ENCODE results near the gene EDIL3.

EDIL3 gene, protein sequence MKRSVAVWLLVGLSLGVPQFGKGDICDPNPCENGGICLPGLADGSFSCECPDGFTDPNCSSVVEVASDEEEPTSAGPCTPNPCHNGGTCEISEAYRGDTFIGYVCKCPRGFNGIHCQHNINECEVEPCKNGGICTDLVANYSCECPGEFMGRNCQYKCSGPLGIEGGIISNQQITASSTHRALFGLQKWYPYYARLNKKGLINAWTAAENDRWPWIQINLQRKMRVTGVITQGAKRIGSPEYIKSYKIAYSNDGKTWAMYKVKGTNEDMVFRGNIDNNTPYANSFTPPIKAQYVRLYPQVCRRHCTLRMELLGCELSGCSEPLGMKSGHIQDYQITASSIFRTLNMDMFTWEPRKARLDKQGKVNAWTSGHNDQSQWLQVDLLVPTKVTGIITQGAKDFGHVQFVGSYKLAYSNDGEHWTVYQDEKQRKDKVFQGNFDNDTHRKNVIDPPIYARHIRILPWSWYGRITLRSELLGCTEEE

DNA sequence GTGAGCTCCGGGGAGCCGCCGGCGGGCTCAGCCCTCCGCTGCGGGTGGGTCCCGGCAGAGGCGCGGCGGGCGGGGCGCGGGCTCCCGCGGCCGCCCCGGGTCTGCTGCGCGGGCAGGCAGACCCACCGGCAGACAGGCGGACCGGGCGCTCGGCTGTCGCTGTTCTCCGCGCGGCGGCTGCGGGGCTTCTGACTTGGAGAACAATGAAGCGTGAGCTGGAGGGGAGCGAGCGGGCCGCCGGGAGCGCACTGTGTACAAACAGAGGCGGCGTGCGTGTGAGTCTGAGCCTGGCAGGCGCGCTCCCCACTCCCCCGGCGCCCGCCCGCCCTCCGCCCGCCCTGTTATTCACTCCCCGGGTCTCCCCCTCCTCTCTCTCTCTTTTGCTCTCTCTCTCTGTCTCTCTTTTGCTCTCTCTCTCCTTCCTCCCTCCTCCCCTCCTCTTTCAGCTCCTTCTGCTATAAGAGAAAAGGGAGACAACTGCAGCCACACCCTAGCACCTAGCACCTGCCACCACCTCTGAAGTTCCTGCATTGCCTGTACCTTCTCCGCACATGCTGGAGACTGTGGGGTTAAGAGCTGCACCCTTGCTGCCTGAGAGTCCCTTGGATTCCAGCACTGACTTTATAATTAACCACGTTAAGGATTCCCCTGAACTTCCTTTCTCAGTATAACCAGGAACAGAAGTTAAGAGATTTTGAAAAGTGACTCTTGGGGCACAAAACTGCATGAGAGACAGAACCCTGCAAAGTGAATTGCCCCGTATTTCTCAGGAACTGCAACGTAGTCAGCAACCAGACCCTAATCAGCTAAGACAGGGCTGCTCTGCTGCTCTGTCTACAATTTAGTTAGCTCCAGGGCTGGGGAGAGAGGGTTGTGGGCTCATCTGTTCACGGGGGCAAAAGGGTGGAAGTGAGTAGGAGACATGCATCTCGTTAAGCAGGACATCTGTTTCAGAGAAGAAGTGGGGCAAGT is at the start of gene EDIL3:
Gene EDIL3 (minus strand): TSS at position 277 of the 972 bp plus-strand sequence. CDS start 506 bp downstream, outside the sequence.
- DNase-seq: no peak

DNA sequence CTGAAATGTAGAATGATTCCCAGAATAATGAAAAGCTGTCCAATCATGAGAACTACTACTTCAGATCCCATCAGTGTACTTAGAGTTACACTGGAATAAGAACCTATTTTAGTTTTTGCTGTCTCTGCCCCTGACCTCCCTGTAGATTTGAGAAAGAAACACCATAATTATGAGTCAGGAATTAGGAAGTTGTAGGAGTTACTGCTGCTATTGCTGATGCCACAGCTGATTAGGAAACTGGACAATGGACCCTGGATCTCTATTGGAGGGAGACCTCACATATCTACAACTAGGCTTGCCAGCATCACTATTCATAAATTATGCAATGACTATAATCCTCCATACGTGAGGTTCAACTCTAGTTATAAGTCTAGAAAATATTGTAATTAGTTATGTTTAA is 48.8 kb upstream of the EDIL3 start:
- no peak for DNase-seq

DNA sequence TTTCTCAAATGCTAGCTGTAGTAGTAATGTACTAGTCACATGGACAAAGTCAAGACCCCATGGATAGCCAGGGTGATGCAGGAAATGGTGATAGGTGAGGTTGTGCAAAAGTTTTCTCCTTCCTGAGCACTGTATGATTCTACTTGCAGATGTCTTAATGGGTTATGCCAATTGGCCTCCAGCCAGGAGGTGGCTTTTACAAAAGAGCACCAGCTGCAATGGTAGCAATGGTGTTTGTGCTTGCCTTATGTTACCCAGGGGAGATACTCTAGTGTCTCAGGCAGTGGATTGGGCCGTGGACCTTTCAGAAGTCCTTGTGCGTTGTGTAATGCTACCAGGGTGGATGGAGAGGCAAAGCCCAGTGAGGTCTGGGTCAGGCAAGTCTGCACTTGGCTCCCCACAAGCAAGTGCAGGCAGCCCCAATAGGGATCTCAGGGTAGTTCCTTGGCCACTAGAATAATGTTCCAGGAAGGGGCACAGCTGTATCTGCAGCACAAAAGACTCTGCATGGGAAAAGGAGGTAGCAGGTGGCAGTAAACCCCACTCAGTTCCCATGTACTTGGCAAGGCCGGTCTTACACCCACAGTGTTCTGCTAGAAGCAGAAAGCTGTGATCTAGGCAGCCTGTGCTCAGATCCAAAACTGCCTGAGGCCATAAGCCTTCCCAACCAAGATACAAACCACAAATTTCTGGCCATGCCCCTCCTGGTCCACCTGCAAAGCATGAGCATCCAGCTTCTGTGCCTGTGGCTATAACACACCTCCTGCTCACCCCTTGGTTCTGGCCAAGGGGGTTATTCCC is 46.4 kb upstream of the EDIL3 start:
- no peak for DNase-seq

DNA sequence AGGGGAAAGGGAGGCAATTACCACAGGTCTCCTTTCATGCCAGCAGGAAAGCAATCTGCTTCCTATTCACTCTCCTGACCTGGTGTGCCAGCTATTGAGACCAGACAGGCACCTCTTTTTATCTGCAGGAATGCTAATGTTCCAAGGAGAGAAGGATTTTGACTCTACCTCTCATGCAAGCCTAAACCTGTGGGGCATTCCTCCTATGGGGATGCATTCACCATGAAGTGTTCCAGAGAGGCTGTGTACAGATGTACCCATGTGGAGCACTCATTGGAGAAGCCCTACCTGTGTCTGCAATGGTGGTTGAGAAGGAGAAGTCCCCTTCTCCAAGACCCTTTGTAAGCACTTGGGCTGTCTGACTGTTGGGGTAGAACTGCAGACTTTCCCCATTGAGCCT is 45.4 kb upstream of the EDIL3 start:
- DNase-seq: no peak

DNA sequence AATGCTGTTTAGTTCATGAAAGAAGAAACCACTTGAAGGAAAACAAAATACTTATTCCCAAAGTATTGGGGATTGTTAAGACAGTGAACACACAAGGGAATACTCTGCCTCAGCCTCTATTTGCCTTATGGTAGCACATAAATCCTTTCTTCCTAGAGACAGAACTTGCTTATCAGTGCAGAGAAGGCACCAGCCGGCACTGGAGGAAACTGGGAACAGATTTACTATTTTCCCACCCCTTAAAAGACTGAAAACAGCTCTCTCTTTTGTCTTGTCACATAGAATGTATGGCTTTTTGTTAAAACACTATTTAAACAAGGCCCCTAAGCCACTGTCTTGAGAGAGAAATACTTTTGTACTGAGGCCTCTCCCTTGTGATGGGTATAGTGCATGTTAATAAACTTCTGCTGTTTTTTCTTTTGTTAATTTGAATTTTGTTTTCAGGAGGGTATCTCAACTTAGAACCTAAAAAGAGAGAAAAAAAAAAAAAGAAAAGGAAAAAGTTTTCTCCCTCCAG is 40.7 kb upstream of the EDIL3 start:
- DNase-seq: no peak

DNA sequence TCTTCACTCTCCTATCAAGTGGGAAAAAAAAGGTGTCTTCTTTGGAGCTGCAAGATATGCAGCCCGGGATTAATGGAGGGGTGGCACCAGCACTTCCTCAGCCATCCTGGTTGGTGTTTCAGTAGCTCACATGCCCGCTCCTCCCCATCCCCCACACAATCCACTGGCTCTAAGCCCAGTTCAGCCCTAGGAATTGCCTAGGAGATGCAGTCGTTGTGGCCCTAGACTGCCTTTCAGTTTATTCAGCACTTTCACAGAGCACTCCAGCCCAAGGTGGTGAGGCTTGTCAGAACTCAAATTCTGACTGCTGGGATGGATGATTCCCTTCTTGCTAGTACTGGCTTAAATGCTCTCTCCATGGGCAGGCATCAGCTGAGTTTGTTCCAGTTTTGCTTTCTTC is 35.1 kb upstream of the EDIL3 start:
- no peak for DNase-seq

DNA sequence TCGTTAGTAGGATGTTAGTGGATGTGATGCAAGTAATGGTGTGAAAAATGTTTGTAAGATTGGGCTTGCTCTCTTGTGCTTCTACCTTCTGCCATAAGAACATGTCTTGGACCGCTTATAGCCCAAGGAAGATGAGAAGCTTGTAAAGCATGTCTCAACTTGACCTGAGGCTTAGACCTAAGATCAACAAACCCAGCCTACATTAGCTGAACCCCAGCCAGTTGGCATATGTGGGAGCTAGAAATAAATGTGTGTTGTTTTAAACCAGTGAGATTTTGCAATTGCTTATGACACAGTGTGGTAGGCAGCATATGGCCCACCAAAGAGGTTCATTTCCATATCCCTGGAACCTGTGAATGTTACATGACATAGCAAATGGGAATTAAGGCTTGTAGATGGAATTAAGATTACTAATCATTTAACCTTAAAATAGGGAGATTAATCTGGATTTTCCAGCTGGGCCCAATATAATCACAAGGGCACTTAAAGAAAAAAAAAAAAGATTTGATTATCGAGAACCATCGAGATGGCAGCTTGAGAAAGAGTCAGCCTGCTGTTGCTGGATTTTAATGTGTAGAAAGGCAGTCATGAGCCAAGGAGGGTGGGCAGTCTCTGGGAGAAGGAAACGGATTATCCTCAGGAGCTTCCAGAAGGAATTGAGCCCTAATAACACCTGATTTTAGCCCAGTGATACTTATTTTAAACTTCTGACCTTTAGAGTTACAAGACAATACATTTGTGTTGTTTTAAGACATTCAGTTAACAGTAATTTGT is 27.3 kb upstream of the EDIL3 start:
- no peak for DNase-seq

DNA sequence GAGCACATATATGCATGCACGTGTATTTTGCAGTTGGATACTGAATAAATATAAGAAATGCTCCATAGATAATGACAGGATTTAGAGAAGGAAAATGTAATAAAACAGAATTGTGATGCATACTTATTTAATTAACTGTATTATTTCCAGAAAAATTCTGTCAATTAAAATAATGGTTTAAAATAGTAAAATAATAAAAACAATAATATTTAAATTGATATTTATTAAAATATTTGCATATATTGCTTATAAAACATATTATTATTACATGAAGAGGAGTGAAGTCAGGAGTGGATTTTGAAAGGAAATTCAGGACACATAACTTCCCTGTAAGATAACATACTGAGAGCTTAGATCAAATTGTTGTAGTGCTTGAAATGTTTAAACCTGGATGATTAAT is 21.4 kb upstream of the EDIL3 start:
- no peak for DNase-seq

GRCh38 chr5:84403773-84404172 is 19.1 kb upstream of the EDIL3 start:
- no peak for DNase-seq

- DNase-seq: no peak
These were observed 12.7 kb upstream of the EDIL3 start for GRCh38 chr5:84397385-84397784.

GRCh38 chr5:84393969-84394368 is 9.3 kb upstream of the EDIL3 start:
- DNase-seq: no peak

GRCh38 chr5:84392836-84393235 is 8.2 kb upstream of the EDIL3 start:
- no peak for DNase-seq

DNA sequence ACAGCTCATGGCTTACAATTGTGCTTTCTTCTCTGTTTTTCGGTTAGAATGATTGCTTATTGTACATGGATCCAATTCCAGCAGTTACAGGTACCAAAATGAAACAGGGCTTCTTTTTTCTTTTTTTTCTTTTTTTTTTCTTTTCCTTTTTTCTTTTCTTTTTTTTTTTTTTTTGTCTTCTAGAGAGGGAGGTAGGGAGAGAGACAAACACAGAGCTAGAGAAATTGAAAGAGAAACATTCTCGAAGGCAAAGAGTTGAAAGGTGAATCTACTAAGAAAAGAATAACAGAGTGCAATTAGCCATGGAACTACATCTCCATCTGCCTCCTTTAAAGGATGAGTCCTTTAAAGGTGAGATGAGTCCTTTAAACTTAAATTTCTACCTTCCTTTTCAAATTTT is 1.0 kb upstream of the EDIL3 start:
- DNase-seq: no peak

DNA sequence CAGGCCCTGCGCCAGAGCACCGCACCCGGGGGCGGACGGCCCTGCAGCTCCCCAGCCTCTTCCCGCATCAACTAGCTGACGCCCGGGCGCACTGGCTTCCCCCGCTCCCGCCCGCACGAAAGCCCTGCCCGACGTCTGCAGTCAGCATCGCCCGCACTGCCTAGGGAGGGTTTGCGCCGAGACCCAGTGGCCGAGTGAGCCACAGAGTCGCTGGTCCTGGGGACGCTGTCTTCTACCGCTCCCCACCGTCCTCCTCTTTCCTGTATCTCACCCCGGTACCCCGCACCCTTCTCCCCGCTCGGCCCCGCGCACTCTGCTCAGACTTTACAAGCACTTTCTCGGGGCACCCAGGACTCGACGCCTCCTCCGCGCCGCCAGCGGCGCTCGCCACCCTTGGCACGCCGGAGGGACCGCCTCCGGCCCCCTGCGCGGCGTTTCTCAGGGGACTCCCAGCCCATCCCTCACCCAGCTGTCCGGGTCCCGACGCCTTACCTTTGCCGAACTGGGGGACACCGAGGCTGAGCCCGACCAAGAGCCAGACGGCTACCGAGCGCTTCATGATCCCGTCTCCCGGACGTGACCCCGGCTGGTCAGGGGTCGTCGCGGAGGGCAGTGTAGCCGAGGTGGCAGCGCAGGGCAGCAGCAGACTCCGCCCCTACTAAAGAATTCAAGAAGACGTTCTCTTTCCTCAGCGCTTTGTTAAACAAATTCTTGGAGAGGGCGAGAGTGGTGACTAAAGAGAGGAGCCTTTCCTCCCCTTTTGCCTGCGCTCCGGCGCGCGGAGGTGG is 670 bp downstream of the EDIL3 start:
- no peak for DNase-seq

DNA sequence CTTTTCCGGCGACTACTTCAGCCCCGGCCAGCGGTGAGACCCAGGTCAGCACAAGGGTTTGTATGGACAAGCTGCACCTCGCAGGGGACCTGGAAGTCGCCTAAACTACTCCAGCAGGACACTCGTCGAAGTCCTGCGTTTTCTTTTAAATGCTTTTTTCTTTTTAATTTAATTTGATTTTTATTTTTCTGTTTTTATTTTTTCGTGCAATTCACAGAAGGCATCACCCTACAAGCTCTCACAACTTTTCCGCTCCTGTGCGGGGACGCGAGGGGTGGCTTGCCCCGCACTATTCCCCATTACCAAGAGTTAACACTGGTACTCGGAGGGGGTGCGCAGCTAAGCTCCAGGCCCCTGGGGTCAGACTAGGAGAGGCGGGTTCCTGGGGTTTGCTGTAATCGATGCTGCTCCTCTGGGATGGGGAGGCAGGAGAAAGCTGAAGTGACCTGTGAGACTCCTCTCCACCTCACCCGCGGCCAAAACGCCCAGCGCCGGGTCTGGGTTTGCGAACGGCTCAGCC is 1.3 kb downstream of the EDIL3 start:
- DNase-seq: no peak

DNA sequence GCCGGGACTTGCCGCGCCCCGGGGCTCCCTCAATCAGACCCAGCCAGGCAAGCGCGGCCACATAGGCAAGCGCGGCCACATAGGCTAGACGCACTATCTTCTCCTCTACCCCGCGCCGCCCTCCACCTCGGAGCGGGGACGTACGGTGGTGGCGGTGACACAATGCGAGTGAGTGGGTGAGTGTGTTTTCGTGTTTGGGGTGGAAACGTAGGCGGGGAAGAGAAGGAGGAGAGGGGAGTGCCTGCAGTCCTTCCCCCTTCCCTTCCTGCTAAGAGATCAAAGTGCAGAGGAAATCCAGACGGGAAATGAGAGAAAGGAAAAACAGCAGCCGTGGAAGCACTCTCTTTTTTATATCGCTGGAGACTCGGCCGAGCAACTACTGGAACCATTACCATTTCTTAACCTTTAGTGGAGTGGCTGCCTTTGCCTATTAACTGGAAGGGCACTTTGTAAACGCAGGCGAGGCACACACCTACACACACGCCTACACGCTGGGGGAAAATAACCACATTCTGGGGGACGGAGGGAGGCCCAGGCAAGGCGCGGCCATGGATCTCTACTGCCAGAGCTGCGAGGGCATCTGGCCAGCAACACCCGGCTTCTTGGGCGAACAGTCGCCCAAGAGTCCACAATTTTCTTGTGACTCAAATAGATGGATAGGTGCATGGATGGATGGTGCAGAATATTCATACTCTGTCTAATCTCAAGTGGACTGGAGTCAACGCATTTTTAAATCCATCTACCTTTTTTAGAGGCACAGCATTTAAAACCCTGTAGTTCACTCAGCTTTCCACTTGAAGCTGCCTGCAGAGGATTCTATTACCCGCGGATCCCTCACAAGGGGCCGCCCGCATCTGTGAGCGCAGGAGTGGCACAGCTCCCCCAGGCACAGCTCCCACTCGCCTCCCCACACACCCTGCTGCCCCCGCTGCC is 2.1 kb downstream of the EDIL3 start:
- no peak for DNase-seq

DNA sequence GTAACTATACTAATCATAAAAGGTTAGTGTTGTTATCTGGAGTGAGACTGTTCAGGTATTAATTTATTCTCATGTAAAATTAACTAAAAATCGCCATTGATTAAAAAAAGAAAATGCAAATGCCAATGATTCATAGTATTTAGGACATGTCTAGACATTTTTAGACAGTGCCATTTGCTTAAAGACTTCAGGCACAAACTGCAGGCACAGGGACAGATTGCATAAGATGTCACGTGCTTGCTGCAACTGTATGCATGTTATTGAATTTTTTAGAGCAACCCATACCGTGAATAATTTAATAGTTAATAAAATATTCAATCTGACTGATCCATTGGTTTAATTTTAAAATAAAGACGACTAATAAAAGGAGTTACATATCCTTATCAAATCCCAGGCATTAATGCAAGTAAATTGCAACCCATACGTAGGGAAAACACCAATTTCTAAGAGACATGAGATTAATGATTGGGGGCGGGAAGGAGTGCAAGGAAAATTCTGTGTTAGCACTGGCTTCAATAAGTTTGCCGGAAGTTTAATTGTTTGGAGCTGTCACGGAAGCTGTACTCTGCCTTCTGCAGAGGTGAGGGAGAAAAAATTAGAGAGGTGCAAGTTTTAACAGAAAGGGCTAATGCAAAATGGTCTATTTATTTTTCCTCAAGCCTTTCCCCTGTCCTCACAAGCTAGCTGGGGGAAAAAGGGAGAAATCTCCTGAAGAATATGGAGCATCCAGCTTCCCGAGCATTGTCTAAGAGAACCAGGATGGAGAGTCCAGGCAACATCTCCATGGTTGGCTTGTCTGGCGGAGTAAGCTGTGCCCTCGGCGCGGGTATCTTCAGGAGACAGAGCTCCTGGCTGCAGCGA is 2.9 kb downstream of the EDIL3 start:
- DNase-seq: no peak

DNA sequence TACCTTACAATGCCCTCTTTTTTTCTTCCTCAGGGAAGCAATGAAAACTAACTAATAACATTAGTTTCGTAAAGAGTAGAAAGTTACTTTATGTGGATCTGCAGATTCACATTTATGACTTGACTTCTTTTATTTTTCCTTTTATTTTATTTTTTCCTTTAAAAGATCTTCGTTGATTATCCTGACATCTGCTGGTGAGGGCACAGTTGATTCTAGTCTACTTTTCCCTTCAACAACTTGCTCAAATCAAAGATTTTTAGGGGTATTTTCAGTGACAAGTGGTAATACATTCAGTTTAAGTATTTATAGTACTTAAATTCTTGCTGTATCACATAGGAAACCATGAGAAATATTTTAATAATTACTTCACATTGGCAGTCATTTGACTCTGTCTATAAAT is 4.9 kb downstream of the EDIL3 start:
- no peak for DNase-seq

DNA sequence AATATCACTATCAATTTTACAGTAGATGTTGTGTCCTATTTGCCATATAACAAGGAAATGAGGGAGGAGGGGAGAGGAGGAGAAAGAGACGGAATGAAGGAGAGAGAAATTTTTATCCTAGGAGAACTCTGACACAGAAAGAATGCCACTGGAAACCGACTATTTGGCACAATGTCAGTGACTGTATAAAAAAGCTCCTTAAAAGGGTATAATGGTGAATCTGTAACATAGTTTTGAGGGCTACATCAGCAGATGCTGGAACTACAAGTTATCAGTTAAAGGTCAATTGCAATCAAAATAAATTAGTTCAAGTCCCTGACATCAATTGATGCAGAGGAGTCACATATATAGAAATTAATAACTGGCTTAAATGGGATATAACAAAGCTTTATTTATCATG is 5.7 kb downstream of the EDIL3 start:
- DNase-seq: no peak

All from CD4-positive, alpha-beta T cell treated with Interleukin-21 for 1 hour (primary cell).